ENCODE data around the gene SLC25A1.

The SLC25A1 gene

DNA sequence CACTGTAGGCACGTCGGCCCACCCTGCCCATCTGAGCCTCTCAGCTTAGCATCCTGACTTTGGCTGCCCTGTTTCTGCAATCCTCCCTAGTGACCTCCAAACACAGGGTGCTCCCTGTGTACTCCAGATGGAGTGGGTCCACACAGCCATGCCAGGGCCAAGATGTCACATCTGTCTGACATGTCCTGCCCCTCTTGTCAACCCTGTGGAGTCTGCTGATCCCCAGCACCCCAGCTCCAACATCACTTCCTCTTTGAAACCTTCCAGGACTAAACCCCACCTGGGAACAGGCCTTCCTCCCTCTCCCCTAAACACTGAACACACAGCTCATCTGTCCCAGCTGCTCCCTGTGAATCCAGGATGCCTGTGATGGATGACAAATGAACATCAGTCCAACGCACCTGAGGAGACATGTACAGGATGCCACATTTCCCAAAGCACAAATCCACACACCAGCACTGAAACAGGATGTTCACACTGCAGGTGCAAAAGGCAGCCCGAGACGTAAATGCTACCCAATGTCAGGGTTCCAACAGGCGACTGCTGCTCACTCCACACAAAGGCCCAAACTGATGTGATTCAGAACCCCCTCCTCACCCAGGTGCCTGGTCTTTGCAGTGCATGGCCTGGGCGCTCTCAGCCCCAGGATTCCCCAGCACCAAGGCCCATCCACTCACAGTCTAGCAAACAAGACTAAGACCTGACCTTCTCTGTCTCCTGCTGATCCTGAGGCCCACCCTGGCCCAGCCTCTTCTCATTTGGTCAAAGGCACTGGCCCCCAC is 49.4 kb downstream of the SLC25A1 start:
- no peak overlapping the region for H3K4me3 ChIP-seq (ENCODE audit: low read depth, low read length)
- DNase-seq (ENCODE audit: low read depth) = no peak
- TF ChIP-seq, protein P1, sequence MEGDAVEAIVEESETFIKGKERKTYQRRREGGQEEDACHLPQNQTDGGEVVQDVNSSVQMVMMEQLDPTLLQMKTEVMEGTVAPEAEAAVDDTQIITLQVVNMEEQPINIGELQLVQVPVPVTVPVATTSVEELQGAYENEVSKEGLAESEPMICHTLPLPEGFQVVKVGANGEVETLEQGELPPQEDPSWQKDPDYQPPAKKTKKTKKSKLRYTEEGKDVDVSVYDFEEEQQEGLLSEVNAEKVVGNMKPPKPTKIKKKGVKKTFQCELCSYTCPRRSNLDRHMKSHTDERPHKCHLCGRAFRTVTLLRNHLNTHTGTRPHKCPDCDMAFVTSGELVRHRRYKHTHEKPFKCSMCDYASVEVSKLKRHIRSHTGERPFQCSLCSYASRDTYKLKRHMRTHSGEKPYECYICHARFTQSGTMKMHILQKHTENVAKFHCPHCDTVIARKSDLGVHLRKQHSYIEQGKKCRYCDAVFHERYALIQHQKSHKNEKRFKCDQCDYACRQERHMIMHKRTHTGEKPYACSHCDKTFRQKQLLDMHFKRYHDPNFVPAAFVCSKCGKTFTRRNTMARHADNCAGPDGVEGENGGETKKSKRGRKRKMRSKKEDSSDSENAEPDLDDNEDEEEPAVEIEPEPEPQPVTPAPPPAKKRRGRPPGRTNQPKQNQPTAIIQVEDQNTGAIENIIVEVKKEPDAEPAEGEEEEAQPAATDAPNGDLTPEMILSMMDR (IDR thresholded peaks at IDR 0.05; ENCODE audit: low read depth, low read length, missing control alignments) = no peak
- in situ Hi-C loops (cut with HindIII; ENCODE audit: low sequenced_read_pairs) = no loop called here

DNA sequence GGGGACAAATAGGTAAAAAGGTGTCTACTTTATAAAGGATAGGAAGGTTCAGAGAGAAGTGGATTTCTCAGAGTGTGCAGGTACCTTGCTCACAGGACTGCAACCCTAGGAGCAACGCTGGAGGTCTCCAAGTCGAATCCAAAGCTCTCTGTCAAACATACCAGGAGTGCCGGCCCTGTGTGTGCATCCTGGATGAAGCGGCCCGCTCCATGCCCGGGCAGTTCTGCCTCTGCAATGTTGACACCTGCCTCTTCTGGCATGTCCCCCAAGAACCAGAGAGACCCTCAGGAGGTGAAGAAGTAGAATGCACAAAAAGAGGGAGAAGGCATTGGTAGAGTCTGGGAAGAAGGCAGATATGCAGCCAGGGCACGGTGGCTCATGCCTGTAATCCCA is 50.5 kb downstream of the SLC25A1 start:
- TF ChIP-seq, protein P1 (IDR thresholded peaks at IDR 0.05; ENCODE audit: low read depth, low read length, missing control alignments) = no peak
- H3K4me3 ChIP-seq (ENCODE audit: low read depth, low read length) = no peak overlapping the region
- no peak for DNase-seq (ENCODE audit: low read depth)
- in situ Hi-C loops (cut with HindIII; ENCODE audit: low sequenced_read_pairs) = no loop called here

DNA sequence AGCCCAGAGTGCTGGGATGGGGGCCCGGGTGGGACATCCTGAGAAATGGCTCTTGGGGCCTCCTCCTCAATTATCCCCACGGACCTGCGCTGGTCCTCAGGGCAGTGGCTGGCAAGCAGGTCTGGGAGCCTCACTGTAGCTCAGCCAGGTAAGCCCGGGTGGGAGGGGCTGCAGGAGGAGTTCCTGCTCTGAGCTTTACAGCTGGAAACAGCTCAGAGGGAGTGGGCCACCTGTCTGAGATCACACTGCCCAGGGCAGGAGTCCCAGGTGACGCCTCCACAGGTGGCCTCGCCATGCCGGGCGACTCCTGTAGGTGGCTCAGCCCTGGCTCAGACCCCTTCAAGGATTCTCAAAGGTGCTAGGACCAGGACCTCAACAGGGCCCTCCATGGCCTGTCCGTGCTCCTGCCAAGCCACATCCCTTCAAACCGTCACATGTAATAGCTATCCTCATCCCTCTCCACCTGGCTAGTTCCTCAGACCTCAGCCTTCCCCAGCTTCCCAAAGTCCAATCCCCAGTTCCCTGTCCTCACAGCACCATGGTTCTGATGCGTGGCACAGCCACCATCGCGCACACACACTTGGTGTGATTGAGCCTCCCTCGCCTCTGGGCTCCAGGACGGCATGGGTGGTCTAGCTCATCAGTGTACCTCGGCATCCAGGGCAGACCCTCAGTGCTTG is 51.1 kb downstream of the SLC25A1 start:
- no peak overlapping the region for H3K4me3 ChIP-seq (ENCODE audit: low read depth, low read length)
- DNase-seq (ENCODE audit: low read depth) = no peak
- in situ Hi-C loops (cut with HindIII; ENCODE audit: low sequenced_read_pairs) = no loop called here
- TF ChIP-seq, protein P1 (IDR thresholded peaks at IDR 0.05; ENCODE audit: low read depth, low read length, missing control alignments) = no peak

DNA sequence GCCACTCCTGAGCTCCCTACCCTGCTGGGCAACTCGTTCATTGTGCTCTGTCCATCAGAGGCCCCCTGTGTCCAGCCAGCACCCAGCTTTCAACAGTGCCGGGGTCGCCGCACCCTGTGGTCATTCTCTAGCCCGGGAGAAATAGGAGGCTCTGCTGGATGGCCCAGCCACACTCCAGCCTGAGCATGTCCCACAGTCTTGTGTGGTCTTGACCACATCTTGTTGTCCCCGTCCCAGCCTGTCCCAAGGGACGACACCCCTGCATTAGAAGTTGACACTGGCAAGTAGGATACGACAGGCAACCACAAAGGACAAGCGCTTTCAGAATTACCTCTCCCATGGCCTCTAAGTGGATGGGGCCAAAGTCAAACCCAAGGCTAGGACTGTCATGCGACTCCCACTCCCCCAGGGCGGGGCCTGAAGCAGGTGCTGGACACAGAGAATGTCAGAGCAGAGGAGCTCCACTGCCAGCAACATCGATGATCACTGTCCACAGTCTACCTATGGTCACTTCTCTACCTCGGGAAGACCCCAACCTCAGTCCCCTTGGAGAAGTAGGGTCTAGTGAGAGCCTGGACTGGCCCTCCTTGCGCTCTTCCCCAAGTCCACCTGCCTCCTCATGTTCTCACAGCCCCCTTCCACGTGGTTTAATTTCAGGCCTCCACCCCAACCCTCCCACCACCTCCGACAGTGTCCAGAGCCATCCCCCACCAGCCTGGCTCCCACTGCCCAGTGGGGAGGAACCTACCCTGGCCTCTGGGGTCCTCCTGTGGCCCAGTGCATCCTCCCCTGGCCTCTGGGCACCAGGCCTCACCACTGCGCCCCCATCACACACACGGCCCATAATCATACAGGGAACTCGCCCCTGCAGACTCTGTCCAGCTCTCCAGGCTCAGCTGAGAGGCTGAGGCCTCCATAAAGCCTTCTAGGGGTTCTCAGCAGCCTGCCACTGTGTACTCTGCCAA is 51.9 kb downstream of the SLC25A1 start:
- in situ Hi-C loops (cut with HindIII; ENCODE audit: low sequenced_read_pairs) = no loop called here
- TF ChIP-seq, protein P1 (IDR thresholded peaks at IDR 0.05; ENCODE audit: low read depth, low read length, missing control alignments) = no peak
- no peak for DNase-seq (ENCODE audit: low read depth)
- no peak overlapping the region for H3K4me3 ChIP-seq (ENCODE audit: low read depth, low read length)

All from astrocyte of the cerebellum (primary cell).